SK-N-SH treated with all-trans-retinoic acid at 6 μM for 48 hours (cell line): ENCODE measurements around the gene WDR90.

Experiments
- ATAC-seq: fragments of 200-7000 bp; cut with Tn5 transposase; 3 replicates; pipeline ENCODE4 v1.9.1; 2020; ENCODE audit warnings: mild to moderate bottlenecking, moderate library complexity
- ARNTL ChIP-seq: fragments of 450-650 bp; formaldehyde crosslinking; IDR thresholded peaks from 2 replicates; pipeline ENCODE4 v1.5.0; 2020; ENCODE audit warnings: low read depth, mild to moderate bottlenecking, moderate library complexity, borderline replicate concordance
- BACH2 ChIP-seq: fragments of 250-450 bp; sonication (Bioruptor Pico); IDR thresholded peaks from 2 replicates; pipeline ENCODE4 v1.9.0; 2021; ENCODE audit warnings: mild to moderate bottlenecking, borderline replicate concordance
- CREB5 ChIP-seq: fragments of 250-450 bp; sonication (Bioruptor Pico); IDR thresholded peaks from 2 replicates; pipeline ENCODE4 v1.5.1; 2020; ENCODE audit warnings: low read depth, mild to moderate bottlenecking, moderate library complexity
- CSDC2 ChIP-seq: fragments of 250-450 bp; sonication (Bioruptor Pico); IDR thresholded peaks from 2 replicates; pipeline ENCODE4 v1.5.0; 2020; ENCODE audit warnings: mild to moderate bottlenecking, moderate library complexity
- ESRRG ChIP-seq: fragments of 250-450 bp; sonication (Bioruptor Pico); IDR thresholded peaks from 2 replicates; pipeline ENCODE4 v1.6.1; 2021; ENCODE audit warnings: mild to moderate bottlenecking
- GLIS3 ChIP-seq: fragments of 250-450 bp; sonication (Bioruptor Pico); IDR thresholded peaks from 2 replicates; pipeline ENCODE4 v1.5.0; 2020; ENCODE audit warnings: mild to moderate bottlenecking, moderate library complexity
- PATZ1 ChIP-seq: fragments of 250-450 bp; sonication (Bioruptor Pico); IDR thresholded peaks from 2 replicates; pipeline ENCODE4 v1.8.0; 2020; ENCODE audit warnings: mild to moderate bottlenecking, moderate library complexity, borderline replicate concordance
- PPARA ChIP-seq: fragments of 250-450 bp; sonication (Bioruptor Pico); IDR thresholded peaks from 2 replicates; pipeline ENCODE4 v1.5.0; 2020; ENCODE audit warnings: mild to moderate bottlenecking, borderline replicate concordance
- RARB ChIP-seq: fragments of 250-450 bp; sonication (Bioruptor Pico); IDR thresholded peaks from 2 replicates; pipeline ENCODE4 v1.8.0; 2021; ENCODE audit warnings: mild to moderate bottlenecking, moderate library complexity
- SNAI2 ChIP-seq: fragments of 250-450 bp; sonication (Bioruptor Pico); IDR thresholded peaks from 2 replicates; pipeline ENCODE4 v1.5.0; 2020; ENCODE audit warnings: mild to moderate bottlenecking, moderate library complexity
- TOX ChIP-seq: fragments of 250-450 bp; sonication (Bioruptor Pico); IDR thresholded peaks from 2 replicates; pipeline ENCODE4 v1.8.0; 2021; ENCODE audit warnings: mild to moderate bottlenecking, moderate library complexity, borderline replicate concordance
- TSHZ2 ChIP-seq: fragments of 250-450 bp; sonication (Bioruptor Pico); IDR thresholded peaks from 2 replicates; pipeline ENCODE4 v1.5.0; 2020; ENCODE audit warnings: mild to moderate bottlenecking, moderate library complexity
- ZC3H10 ChIP-seq: fragments of 250-450 bp; sonication (Bioruptor Pico); IDR thresholded peaks from 2 replicates; pipeline ENCODE4 v1.5.1; 2021; ENCODE audit warnings: mild to moderate bottlenecking, moderate library complexity
- ZFP3 ChIP-seq: fragments of 250-450 bp; sonication (Bioruptor Pico); IDR thresholded peaks from 2 replicates; pipeline ENCODE4 v1.5.0; 2020; ENCODE audit warnings: mild to moderate bottlenecking, moderate library complexity
- ZFP30 ChIP-seq: fragments of 450-650 bp; formaldehyde crosslinking; IDR thresholded peaks from 2 replicates; pipeline ENCODE4 v1.5.0; 2022; ENCODE audit warnings: mild to moderate bottlenecking, moderate library complexity
- ZNF565 ChIP-seq: fragments of 450-650 bp; formaldehyde crosslinking; conservative IDR thresholded peaks from 2 replicates; pipeline ENCODE4 v1.5.0; 2020; ENCODE audit warnings: low read depth, mild to moderate bottlenecking, moderate library complexity
- TF ChIP-seq, protein P1 (sequence below): fragments of 250-450 bp; sonication (Bioruptor Pico); IDR thresholded peaks from 2 replicates; pipeline ENCODE4 v1.8.0; 2021; ENCODE audit warnings: low read depth, mild to moderate bottlenecking, moderate library complexity, borderline replicate concordance
- TF ChIP-seq, protein P2 (sequence below): fragments of 250-450 bp; sonication (Bioruptor Pico); IDR thresholded peaks from 2 replicates; pipeline ENCODE4 v1.5.1; 2021; ENCODE audit warnings: mild to moderate bottlenecking, moderate library complexity

Gene WDR90

DNA sequence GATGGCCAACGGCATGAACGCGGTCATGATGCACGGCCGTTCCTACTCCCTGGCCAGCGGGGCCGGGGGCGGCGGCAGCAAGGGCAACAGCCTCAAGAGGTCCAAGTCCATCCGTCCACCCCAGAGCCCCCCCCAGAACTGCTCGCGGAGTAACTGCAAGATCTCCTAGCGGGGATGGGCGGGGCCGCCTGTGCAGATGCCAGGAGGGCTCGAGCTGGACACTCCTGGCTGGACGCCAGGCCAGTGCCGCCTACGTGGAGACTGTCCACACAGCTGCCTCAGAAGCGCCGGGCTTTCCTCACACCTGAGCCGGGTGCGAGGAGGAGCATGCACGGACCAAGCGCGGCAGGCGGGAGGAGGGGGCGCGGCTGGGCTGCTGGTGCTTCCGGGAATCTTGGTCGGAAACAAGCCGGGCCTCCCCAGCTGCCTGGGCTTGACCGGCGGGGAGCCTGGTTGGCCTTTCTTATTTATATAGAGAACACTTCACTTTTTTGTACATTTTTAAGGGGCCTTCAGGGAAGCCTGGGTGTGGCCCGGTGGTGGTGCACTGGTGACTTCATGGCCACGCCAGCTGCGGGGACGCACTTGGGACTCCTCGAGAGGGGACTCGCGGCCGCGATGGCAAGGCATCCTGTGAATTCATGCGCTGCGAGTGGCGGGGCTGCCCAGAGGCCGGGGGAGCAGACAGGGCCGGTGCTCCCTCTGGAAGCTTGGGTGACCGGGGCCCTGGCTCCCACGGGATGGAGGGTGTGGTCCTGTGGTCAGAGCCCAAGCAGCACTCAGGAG, 21.5 kb upstream of the WDR90 start:
- TF ChIP-seq CSDC2 (CRISPR knock-in tag) (no peak), SNAI2 (no peak), ZNF565 (no peak), ESRRG (CRISPR knock-in tag) (no peak), TOX (no peak), RARB (CRISPR knock-in tag) (no peak), ZFP3 (CRISPR knock-in tag) (no peak), PATZ1 (CRISPR knock-in tag) (no peak), TSHZ2 (CRISPR knock-in tag) (no peak), BACH2 (CRISPR knock-in tag) (no peak)
- TF ChIP-seq, protein P1, sequence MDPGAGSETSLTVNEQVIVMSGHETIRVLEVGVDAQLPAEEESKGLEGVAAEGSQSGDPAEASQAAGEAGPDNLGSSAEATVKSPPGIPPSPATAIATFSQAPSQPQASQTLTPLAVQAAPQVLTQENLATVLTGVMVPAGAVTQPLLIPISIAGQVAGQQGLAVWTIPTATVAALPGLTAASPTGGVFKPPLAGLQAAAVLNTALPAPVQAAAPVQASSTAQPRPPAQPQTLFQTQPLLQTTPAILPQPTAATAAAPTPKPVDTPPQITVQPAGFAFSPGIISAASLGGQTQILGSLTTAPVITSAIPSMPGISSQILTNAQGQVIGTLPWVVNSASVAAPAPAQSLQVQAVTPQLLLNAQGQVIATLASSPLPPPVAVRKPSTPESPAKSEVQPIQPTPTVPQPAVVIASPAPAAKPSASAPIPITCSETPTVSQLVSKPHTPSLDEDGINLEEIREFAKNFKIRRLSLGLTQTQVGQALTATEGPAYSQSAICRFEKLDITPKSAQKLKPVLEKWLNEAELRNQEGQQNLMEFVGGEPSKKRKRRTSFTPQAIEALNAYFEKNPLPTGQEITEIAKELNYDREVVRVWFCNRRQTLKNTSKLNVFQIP (CRISPR knock-in tag), result no peak
- TF ChIP-seq, all 23 proteins: peak for 0
- peak; percentile 2; the same call in 1 of the 3 replicates for ATAC-seq

- TF ChIP-seq ZFP30 (no peak), TSHZ2 (CRISPR knock-in tag) (no peak), PPARA (no peak), ARNTL (CRISPR knock-in tag) (no peak), TOX (no peak), ZNF565 (no peak), CSDC2 (CRISPR knock-in tag) (no peak), BACH2 (CRISPR knock-in tag) (no peak), ZFP3 (CRISPR knock-in tag) (no peak), ESRRG (CRISPR knock-in tag) (no peak), SNAI2 (no peak), GLIS3 (CRISPR knock-in tag) (no peak), ZC3H10 (CRISPR knock-in tag) (no peak), RARB (CRISPR knock-in tag) (no peak), CREB5 (no peak)
- TF ChIP-seq, protein P2, sequence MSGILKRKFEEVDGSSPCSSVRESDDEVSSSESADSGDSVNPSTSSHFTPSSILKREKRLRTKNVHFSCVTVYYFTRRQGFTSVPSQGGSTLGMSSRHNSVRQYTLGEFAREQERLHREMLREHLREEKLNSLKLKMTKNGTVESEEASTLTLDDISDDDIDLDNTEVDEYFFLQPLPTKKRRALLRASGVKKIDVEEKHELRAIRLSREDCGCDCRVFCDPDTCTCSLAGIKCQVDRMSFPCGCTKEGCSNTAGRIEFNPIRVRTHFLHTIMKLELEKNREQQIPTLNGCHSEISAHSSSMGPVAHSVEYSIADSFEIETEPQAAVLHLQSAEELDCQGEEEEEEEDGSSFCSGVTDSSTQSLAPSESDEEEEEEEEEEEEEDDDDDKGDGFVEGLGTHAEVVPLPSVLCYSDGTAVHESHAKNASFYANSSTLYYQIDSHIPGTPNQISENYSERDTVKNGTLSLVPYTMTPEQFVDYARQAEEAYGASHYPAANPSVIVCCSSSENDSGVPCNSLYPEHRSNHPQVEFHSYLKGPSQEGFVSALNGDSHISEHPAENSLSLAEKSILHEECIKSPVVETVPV (CRISPR knock-in tag), result no peak
- no peak for ATAC-seq
These were observed 20.7 kb upstream of the WDR90 start for GRCh38 chr16:628321-629061.
